Spleen (tissue), 7 donors: Measurements from ENCODE around the gene RCCD1.

Experiments used
- CTCF ChIP-seq, 11 experiments: fragments of 200-600 bp in 7 of 11; fragments of 450-650 bp in 4 of 11; sonication (generic) in 4 of 11; IDR thresholded peaks in 8 of 11; conservative IDR thresholded peaks in 3 of 11; 1 replicate in 7 of 11; 2 replicates in 4 of 11; pipeline versions ENCODE4 v1.4.0 to v1.8.0; 2016 to 2021; ENCODE audit warnings: antibody characterized with exemption in 11 of 11, inconsistent platforms in 4 of 11, mild to moderate bottlenecking in 1 of 11
- POLR2A ChIP-seq, 3 donors: fragments of 450-650 bp; IDR thresholded peaks; one replicate each; pipeline ENCODE4 v1.5.1; 2017; ENCODE audit warnings: antibody characterized with exemption in 3 of 3, mild to moderate bottlenecking in 1 of 3
- POLR2AphosphoS5 ChIP-seq, 3 donors: sonication (generic); formaldehyde crosslinking; IDR thresholded peaks; one replicate each; pipeline ENCODE4 v1.5.1; 2017; ENCODE audit warnings: antibody characterized with exemption in 3 of 3
- donor health status: DM: no; HTN: no; CAD: no; lungs with moderate emphysema.
- donor health status: DM: no; HTN: no; CAD: no.
- donor health status: DM: no; HTN: no; CAD: no.

- TF ChIP-seq CTCF (IDR thresholded peaks at IDR 0.05 in 8 of 11, conservative IDR thresholded peaks at IDR 0.05 in 3 of 11) (no peak), POLR2A (IDR thresholded peaks at IDR 0.05) (no peak), POLR2AphosphoS5 (IDR thresholded peaks at IDR 0.05) (no peak)
Measured at GRCh38 chr15:90913398-90913944, 41.2 kb upstream of the RCCD1 start.
